Left renal pelvis (tissue), 4 donors: ENCODE measurements around the gene ACO2. TPM values are rescaled to one million over a fixed set of nuclear protein-coding genes. Genes with fewer than 3 reads are reported as not detected.
A peak's percentile ranks its signal among the peaks of the same experiment; 100 is the strongest.

ENCODE experiments used
- DNase-seq, 4 donors: peaks; one replicate each; pipeline ENCODE4 v3.0.0-alpha.2; 2013; ENCODE audit warnings: low read depth in 4 of 4, low spot score in 3 of 4
- polyA plus RNA-seq, 4 donors: library from polyadenylated mRNA; unstranded; fragments of 120-200 nt; gene quantifications; one replicate each; pipeline ENCODE4 v1.2.1, GENCODE V29; 2013; ENCODE audit not compliant: insufficient read length in 4 of 4

Gene ACO2
- polyA plus RNA-seq, 4 donors = 51.0 to 149 (median 121) TPM

DNA sequence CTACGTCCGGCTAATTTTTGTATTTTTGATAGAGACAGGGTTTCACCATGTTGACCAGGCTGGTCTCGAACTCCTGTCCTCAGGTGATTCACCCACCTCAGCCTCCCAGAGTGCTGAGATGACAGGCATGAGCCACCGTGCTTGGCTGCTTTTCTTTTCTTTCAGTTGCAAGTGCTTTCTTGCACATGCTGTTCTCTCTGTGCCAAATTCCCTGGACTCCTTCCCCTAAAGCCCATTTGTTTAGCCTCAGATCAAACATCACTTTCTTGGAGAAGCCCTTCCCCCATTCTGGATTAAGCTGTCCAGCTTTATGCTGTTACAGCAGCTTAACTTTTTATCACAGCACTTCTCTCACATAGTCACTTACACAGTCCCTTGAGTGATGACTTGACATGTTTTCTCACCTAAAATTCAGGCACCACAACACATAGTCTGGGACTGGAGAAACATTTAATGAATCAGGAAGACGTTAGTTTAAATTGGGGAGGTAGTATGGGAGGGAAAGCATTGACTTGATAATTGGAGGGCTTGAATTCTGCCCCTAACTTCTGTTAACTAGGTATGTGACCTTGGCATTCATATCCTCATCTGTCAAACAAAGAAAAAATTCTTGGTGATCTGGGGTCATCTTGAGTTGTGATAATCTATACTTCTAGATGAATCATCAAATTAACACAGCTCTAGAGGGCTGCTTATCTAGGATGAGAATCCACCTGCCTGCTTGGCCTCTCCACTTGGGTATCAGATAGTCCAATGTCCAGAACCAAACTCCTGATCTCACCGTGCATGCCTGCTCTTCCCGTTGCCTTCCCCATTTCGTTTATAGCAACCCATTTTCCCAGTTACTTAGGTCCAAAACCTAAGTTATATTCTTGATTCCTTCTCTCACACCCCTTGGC, 18.4 kb downstream of the ACO2 start:
- DNase-seq = no peak

GRCh38 chr22:41488076-41488475, 19.2 kb downstream of the ACO2 start:
- no peak for DNase-seq

DNA sequence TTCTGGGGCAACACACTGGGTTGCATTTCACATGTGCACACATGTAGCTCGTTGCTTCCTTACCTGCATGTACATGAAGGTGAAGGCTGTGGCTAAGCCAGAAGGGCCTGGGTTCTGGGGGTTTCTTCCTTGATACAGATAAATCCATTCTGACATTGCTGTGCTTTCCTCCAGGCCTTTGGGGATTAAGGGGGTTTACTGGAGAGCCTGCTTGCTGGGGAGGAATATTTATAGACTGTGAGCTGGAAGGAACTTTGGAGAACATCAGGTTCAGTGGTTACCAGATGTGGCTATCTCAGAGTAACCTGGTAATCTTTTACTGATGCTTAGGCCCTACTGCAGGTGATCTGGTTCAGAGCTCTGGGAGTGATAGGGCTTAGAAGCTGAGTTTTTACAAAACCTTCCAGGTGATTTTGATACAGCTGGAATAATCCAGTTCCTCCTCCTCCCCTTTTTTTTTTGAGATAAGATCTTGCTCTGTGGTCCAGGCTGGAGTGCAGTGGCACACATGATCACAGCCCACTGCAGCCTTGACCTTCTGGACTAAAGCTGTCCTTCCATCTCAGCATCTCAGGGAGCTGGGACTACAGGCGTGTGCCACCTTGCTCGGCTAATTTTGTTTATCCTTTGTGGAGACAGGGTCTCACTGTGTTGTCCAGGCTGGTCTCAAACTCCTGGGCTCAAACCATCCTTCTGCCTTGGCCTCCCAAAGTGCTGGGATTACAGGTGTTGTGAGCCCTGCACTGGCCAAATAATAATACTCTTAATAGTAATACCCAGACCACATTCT, 19.9 kb downstream of the ACO2 start:
- no peak for DNase-seq

DNA sequence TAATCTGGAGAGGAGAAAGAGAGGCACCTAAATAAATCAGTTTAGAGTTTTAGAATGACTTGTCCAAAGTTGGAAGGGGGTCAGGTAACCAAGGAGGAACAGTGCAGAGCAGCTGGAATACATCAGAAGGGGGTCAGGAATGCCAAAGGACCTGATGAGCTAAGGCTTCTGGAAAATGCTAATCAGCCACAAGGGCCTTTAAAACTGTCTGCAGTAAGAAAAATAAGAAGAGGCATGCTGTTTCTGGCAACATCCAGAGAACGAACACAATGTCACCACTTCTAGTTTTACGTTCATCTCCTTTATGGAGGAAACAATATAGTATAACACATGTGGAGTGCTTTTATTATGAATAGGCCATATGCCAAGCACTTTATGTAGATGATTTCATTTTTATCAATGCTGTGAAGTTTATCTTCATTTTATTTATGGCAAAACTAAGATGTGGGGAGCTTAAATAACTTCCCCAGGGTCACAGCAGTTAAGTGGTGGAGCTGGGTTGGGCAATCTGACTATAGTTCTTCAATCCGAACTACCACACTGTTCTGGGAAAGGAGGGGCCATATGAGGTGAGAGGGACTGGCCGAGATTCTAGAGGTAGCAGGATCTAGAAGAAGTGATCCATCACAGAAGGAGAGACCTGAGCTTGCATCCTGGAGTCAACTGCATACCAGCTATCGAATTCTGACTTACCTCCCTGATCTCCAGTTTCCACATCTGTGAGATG, 22.6 kb downstream of the ACO2 start:
- no peak for DNase-seq

DNA sequence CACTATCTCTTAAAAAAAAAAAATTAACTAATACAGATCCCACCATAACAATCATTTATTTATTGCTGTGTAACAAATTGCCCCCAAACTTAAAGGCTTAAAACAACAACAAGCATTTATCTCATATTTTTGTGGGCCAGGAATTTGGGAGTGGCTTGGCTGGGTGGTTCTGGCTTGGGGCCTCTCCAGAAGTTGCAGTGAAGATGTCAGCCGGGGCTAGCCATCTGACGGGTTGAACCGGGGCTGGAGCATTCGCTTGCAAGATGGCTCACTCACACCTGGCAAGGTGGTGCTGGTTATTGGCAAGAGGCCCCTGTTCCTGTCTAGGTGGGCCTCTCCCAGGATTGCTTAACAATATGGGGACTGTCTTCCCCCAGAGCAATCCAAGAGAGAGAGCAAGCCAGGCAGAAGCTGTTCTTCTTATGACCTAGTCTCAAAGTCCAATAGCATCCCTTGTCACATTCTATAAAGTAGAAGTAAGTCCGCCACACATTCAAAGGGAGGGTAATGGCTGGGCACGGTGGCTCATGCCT, 29.5 kb downstream of the ACO2 start:
- DNase-seq = no peak

- no peak for DNase-seq
Observed at GRCh38 chr22:41499624-41500280, 30.8 kb downstream of the ACO2 start.

DNA sequence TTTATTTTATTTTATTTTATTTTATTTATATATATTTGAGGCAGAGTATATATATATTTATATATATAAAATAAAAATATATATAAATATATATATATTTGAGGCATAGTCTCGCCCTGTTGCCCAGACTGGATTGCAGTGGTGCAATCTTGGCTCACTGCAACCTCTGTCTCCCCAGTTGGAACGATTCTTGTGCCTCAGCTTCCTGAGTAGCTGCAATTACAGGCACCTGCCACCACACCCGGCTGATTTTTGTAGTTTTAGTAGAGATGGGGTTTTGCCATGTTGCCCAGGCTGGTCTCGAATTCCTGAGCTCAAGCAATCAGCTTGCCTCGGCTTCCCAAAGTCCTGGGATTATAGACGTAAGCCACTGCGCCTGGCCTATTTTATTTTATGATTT, 31.4 kb downstream of the ACO2 start:
- DNase-seq = no peak

- no peak for DNase-seq
Observed at GRCh38 chr22:41501209-41501608, 32.3 kb downstream of the ACO2 start.

GRCh38 chr22:41504397-41504796, 35.5 kb downstream of the ACO2 start:
- DNase-seq = no peak

- no peak for DNase-seq
Observed at GRCh38 chr22:41504816-41505215, 35.9 kb downstream of the ACO2 start.

- no peak for DNase-seq
Observed at GRCh38 chr22:41505511-41506220, 36.7 kb downstream of the ACO2 start.

DNA sequence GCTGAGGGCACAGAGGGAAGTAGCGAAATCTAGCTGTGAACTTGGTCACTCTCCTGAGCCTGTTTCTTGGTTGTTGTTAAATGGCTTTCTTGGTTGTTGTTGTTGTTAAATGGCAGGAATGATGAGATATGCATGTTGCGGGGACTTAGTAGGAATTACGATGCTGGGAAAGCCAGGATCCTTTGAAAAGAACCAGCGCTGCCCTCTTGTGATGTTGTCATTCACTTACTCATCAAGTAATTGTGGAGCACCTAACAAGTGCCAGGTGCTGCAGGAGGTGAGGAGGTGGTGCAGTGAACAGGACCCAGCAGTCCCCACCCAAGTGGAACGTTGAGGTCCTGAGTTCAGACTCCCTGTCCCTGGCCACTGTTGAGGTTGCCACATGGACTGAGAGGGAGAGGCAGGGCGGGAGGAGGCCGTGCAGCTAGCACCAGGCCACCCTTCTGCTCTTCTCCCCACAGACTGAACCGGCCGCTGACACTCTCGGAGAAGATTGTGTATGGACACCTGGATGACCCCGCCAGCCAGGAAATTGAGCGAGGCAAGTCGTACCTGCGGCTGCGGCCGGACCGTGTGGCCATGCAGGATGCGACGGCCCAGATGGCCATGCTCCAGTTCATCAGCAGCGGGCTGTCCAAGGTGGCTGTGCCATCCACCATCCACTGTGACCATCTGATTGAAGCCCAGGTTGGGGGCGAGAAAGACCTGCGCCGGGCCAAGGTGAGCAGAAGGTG, 38.6 kb downstream of the ACO2 start:
- DNase-seq = no peak

DNA sequence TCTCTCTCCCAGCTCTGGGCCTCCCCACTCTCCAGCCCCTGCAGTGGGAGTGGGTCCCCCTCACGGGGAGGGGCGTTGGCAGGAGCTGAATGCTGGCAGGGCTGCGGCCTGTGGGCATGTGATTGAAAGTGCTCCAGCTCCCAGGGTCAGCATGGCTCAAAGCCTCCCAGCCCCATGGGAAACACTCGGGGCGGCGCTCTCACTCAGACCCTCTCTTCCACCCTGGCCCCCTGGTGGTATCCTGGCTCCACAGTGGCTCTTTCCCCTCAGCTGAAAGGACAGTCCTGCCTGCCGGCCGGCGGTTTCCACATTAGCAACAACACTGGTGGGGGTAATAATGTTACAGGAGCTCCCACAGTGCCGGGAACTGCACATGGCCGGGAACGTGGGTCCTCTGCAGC, 39.9 kb downstream of the ACO2 start:
- no peak for DNase-seq

DNA sequence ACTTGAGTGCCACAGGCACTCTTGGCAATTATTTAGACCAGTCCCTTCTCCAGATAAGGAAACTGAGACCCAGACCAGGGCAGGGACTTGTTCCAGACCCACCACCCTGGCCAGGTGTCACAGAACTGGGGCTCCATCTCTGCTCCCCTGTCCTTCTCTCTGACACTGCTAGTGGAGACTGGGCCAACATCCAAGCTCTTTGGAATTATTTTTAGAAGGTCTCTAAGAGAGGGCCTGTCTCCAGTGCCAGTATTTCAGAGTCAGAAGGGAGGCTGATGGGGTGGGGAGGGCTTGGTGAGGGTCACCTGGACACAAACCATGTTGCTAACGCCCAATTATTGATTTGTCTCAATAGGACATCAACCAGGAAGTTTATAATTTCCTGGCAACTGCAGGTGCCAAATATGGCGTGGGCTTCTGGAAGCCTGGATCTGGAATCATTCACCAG, 42.6 kb downstream of the ACO2 start:
- no peak for DNase-seq

DNA sequence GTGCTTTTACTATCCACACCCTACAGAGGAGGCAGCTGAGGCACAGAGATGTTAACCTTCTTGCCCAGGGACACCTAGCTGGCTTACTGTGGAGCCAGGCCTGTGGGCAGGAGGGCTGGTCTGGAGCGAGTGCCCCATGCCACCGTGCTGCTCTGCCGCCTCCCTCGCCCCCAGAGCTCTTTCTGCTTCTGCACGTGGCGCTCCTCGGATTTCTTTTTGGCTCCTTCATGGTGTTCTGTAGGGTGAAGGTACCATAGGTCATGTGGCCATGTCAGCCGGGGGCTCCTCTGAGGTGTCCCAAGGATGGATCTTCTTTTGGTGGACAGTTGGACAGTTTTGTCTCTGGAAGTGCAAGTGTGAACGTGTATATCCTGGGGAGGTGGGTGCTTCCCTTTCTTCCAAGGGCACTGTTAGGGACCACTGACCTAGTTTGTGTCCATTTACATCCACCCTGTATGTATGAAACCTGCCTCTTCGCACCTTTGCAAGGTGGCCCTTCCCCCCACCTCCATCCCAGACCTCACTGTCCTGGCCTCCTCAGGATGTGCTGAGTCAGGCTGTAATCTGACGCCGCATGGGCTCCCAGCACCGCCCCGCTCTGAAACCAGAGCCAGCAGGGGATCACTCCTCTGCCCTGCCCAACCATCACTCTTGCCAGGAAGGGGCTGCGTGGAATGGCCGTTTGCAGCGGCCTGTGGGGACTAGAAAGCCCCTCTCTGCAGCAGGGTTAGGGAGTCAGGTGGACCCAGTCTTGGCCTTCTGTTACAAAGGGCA, 43.7 kb downstream of the ACO2 start:
- DNase-seq = peak in 3 of 4 donors; percentile 28 to 53 (median 46)

GRCh38 chr22:41513391-41513790, 44.5 kb downstream of the ACO2 start:
- DNase-seq = no peak

GRCh38 chr22:41516462-41516861, 47.5 kb downstream of the ACO2 start:
- DNase-seq = no peak
